Spleen (tissue), 7 donors: ENCODE data around the gene TMEM109.

Experiments used
- CTCF ChIP-seq, 11 experiments: fragments of 200-600 bp in 7 of 11; fragments of 450-650 bp in 4 of 11; sonication (generic) in 4 of 11; IDR thresholded peaks in 8 of 11; conservative IDR thresholded peaks in 3 of 11; 1 replicate in 7 of 11; 2 replicates in 4 of 11; pipeline versions ENCODE4 v1.4.0 to v1.8.0; 2016 to 2021; ENCODE audit warnings: antibody characterized with exemption in 11 of 11, inconsistent platforms in 4 of 11, mild to moderate bottlenecking in 1 of 11
- POLR2A ChIP-seq, 3 donors: fragments of 450-650 bp; IDR thresholded peaks; one replicate each; pipeline ENCODE4 v1.5.1; 2017; ENCODE audit warnings: antibody characterized with exemption in 3 of 3, mild to moderate bottlenecking in 1 of 3
- POLR2AphosphoS5 ChIP-seq, 3 donors: sonication (generic); formaldehyde crosslinking; IDR thresholded peaks; one replicate each; pipeline ENCODE4 v1.5.1; 2017; ENCODE audit warnings: antibody characterized with exemption in 3 of 3
- donor health status: DM: no; HTN: no; CAD: no; lungs with moderate emphysema.
- donor health status: DM: no; HTN: no; CAD: no.
- donor health status: DM: no; HTN: no; CAD: no.

GRCh38 chr11:60960405-60960804 lies 46.4 kb downstream of the TMEM109 start:
- no peak for TF ChIP-seq POLR2AphosphoS5 (IDR thresholded peaks at IDR 0.05)
- TF ChIP-seq CTCF (IDR thresholded peaks at IDR 0.05 in 8 of 11, conservative IDR thresholded peaks at IDR 0.05 in 3 of 11), result no peak
- TF ChIP-seq POLR2A (IDR thresholded peaks at IDR 0.05), result no peak
